ENCODE measurements around the gene RNF148. TPM values are rescaled to one million over a fixed set of nuclear protein-coding genes. Genes with fewer than 3 reads are reported as not detected.
"Not testable (repeated sequence)": the region's sequence is repeated elsewhere in the genome, so short reads cannot be mapped to it uniquely, and the experiment has no call there.

Gene RNF148
- polyA plus RNA-seq, 3 donors from 2014 or later, result not detected

DNA sequence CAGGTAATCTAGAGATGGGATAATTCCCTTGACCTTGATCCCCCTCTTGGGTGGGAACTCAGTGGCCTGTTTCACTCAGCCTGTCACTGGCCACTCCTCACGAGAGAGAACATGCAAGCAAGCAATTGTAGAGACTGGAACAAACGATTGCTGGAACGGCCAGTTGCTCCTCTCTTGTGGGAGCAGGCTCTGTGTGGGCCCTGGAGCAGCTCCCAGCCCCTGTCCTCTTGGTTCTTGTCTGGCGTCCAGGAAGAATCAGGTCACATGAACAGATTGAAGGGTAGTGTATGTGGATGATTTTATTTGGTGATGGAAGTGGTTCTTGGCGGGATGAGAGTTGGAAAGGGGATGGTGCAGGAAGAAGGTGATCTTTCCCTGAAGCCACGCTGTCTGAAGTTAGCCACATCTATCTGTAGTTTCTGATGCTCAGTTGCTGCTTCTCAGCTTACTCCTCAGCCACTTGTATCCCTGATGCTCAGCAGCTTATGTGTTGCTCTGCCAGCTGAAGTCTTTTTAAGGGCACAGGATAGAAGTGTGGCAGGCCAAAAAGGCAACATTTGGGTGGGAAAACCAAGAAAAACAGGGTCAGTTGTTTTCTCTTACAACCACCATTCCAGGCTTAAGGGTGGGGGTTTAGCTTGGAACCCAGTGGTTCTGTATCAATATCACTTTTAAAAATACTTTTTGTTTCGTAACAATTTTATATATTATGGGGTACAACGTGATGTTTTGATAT is 19.7 kb downstream of the RNF148 start:
- no peak overlapping the region for H3K27ac Mint-ChIP-seq
- DNase-seq, result no peak
- H3K4me1 Mint-ChIP-seq, result no peaks in the 10 kb centered on the region
- peaks cover 6 to 35% (median 12%) of the 10 kb centered on the region in 6 donors for H3K9me3 Mint-ChIP-seq
- H3K36me3 Mint-ChIP-seq, result no peaks in the 10 kb centered on the region
- H3K4me3 Mint-ChIP-seq, result no peak overlapping the region
- H3K27me3 Mint-ChIP-seq (ENCODE audit: low read depth in 3 of 3), result peaks cover 0 to 2% (median 0%) of the 10 kb centered on the region in 3 donors

DNA sequence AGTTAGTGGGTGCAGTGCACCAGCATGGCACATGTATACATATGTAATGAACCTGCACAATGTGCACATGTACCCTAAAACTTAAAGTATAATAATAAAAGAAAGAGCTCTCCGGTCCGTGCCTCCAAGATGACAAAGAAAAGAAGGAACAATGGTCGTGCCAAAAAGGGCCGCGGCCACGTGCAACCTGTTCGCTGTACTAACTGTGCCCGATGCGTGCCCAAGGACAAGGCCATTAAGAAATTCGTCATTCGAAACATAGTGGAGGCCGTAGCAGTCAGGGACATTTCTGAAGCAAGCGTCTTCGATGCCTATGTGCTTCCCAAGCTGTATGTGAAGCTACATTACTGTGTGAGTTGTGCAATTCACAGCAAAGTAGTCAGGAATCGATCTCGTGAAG is 21.5 kb downstream of the RNF148 start:
- H3K9me3 Mint-ChIP-seq, result peaks cover 8 to 40% (median 16%) of the 10 kb centered on the region in 6 donors
- not testable (repeated sequence) for H3K4me1 Mint-ChIP-seq; H3K27me3 Mint-ChIP-seq (ENCODE audit: low read depth in 3 of 3); DNase-seq; H3K4me3 Mint-ChIP-seq; H3K27ac Mint-ChIP-seq; H3K36me3 Mint-ChIP-seq

- Mint-ChIP-seq H3K36me3 (no peaks in the 10 kb centered on the region), H3K27me3 (ENCODE audit: low read depth in 3 of 3) (no peaks in the 10 kb centered on the region), H3K9me3 (peaks cover 8 to 40% (median 15%) of the 10 kb centered on the region in 6 donors), H3K4me1 (no peaks in the 10 kb centered on the region), H3K27ac (no peak overlapping the region), H3K4me3 (no peak overlapping the region)
- DNase-seq, result no peak
Observed at GRCh38 chr7:122679813-122680212, 22.9 kb downstream of the RNF148 start.

- H3K27ac Mint-ChIP-seq; DNase-seq; H3K36me3 Mint-ChIP-seq; H3K4me3 Mint-ChIP-seq; H3K4me1 Mint-ChIP-seq; H3K27me3 Mint-ChIP-seq (ENCODE audit: low read depth in 3 of 3): not testable (repeated sequence)
- H3K9me3 Mint-ChIP-seq, result peaks cover 8 to 43% (median 17%) of the 10 kb centered on the region in 6 donors
Observed at GRCh38 chr7:122679269-122679709, 23.4 kb downstream of the RNF148 start.

- H3K27me3 Mint-ChIP-seq (ENCODE audit: low read depth in 3 of 3), result no peaks in the 10 kb centered on the region
- no peak for DNase-seq
- no peaks in the 10 kb centered on the region for H3K36me3 Mint-ChIP-seq
- H3K27ac Mint-ChIP-seq, result no peak overlapping the region
- no peaks in the 10 kb centered on the region for H3K4me1 Mint-ChIP-seq
- H3K4me3 Mint-ChIP-seq, result no peak overlapping the region
- peaks cover 8 to 42% (median 19%) of the 10 kb centered on the region in 6 donors for H3K9me3 Mint-ChIP-seq
Observed at GRCh38 chr7:122677149-122677548, 25.6 kb downstream of the RNF148 start.

- Mint-ChIP-seq H3K36me3 (no peaks in the 10 kb centered on the region), H3K27ac (no peak overlapping the region), H3K27me3 (ENCODE audit: low read depth in 3 of 3) (no peaks in the 10 kb centered on the region), H3K4me1 (no peaks in the 10 kb centered on the region), H3K9me3 (peaks cover 8 to 38% (median 20%) of the 10 kb centered on the region in 6 donors), H3K4me3 (no peak overlapping the region)
- DNase-seq, result no peak
Observed at GRCh38 chr7:122676466-122676865, 26.3 kb downstream of the RNF148 start.

DNA sequence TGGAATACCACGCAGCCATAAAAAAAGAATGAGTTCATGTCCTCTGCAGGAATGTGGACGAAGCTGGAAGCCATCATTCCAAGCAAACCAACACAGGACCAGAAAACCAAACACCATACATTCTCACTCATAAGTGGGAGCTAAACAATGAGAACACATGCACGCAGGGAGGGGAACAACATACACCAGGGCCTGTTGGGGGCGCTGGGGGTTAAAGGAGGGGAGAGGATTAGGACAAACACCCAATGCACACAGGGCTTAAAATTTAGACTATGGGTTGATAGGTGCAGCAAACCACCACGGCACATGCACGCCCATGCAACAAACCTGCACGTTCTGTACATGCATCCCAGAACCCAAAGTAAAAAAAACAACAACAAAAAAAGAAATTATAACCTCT is 27.1 kb downstream of the RNF148 start:
- Mint-ChIP-seq H3K27me3 (ENCODE audit: low read depth in 3 of 3) (no peaks in the 10 kb centered on the region), H3K36me3 (no peaks in the 10 kb centered on the region), H3K4me3 (no peak overlapping the region), H3K4me1 (no peaks in the 10 kb centered on the region), H3K9me3 (peaks cover 10 to 43% (median 23%) of the 10 kb centered on the region in 6 donors), H3K27ac (no peak overlapping the region)
- no peak for DNase-seq

DNA sequence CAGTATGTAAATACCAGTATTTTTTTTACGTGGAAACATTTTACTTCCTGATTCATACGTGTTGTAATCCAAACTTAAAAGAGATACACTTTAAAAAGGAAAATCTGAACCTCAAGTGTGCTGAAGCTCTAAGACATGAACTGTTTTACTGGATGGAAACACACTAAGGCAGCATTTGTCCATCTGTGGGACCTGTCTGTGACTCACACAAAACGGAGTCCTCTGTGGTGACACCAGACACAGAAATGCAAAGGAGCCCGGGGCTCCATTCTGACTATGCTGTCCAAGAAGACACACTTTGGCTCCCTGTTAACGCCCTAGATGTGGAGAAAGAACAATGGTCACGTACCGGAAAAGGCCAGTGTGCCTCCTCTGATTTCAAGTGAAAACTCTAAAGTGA is 27.7 kb downstream of the RNF148 start:
- Mint-ChIP-seq H3K27me3 (ENCODE audit: low read depth in 3 of 3) (no peaks in the 10 kb centered on the region), H3K36me3 (no peaks in the 10 kb centered on the region), H3K4me1 (no peaks in the 10 kb centered on the region), H3K4me3 (no peak overlapping the region), H3K27ac (no peak overlapping the region), H3K9me3 (peaks cover 10 to 43% (median 23%) of the 10 kb centered on the region in 6 donors)
- no peak for DNase-seq

DNA sequence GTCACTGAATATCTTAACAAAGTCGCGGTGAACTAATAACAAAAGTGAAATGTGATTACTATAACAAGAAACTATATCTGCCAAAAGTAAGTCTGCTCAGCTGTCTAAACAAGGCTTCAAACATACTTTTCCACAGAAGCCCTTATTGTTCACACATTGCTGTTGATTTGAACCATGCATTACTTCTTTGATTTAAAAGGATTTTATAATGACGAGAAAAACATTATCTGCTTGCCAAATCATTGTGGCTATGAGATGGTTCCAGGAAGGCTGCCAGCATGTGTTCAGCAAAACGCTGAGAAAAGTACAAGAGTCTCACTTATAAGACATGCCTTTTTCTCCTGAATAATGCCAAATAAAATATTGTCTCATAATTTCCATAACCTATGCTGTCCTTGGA is 28.2 kb downstream of the RNF148 start:
- no peak for DNase-seq
- no peaks in the 10 kb centered on the region for H3K36me3 Mint-ChIP-seq
- H3K27me3 Mint-ChIP-seq (ENCODE audit: low read depth in 3 of 3), result no peaks in the 10 kb centered on the region
- H3K4me3 Mint-ChIP-seq, result no peak overlapping the region
- peaks cover 10 to 43% (median 23%) of the 10 kb centered on the region in 6 donors for H3K9me3 Mint-ChIP-seq
- H3K27ac Mint-ChIP-seq, result no peak overlapping the region
- no peaks in the 10 kb centered on the region for H3K4me1 Mint-ChIP-seq

DNA sequence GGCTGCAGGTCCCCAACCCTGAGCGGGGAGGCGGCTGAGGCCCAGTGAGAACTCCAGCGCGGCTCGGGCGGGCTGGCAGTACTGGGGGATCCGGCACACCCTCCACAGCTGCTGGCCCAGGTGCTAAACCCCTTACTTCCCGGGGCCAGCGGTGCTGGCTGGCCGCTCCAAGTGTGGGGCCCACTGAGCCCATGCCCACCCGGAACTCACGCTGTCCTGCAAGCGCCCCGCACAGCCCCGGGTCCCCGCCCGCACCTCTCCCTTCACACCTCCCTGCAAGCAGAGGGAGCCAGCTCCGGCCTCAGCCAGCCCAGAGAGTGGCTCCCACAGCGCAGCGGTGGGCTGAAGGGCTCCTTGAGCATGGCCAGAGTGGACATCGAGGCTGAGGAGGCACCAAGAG is 28.8 kb downstream of the RNF148 start:
- Mint-ChIP-seq H3K4me1 (no peaks in the 10 kb centered on the region), H3K4me3 (no peak overlapping the region), H3K9me3 (peaks cover 9 to 42% (median 21%) of the 10 kb centered on the region in 6 donors), H3K27me3 (ENCODE audit: low read depth in 3 of 3) (no peaks in the 10 kb centered on the region), H3K27ac (no peak overlapping the region), H3K36me3 (no peaks in the 10 kb centered on the region)
- no peak for DNase-seq

DNA sequence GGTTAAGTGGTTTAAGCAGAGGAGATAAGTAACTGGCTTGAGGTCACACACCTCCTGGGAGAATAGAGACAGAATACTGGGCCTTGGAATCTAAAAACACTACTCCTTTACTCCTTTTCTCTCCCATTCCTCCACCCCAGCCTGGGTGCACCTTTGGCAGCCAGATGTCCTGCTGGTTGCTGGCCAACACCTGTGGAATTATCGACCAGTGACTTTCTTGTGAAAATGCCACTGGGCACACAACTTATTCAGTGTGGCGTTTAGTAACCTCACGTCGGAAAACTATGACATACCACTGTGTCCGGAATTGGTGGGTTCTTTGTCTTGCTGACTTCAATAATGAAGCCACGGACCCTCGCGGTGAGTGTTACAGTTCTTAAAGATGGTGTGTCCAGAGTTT is 30.2 kb downstream of the RNF148 start:
- Mint-ChIP-seq H3K9me3 (peaks cover 6 to 44% (median 18%) of the 10 kb centered on the region in 6 donors), H3K27ac (no peak overlapping the region), H3K4me1 (no peaks in the 10 kb centered on the region), H3K27me3 (ENCODE audit: low read depth in 3 of 3) (no peaks in the 10 kb centered on the region), H3K36me3 (no peaks in the 10 kb centered on the region), H3K4me3 (no peak overlapping the region)
- no peak for DNase-seq

- peaks cover 3 to 37% (median 14%) of the 10 kb centered on the region in 6 donors for H3K9me3 Mint-ChIP-seq
- no peak overlapping the region for H3K27ac Mint-ChIP-seq
Observed at GRCh38 chr7:122663733-122664132, 39.0 kb downstream of the RNF148 start.

DNA sequence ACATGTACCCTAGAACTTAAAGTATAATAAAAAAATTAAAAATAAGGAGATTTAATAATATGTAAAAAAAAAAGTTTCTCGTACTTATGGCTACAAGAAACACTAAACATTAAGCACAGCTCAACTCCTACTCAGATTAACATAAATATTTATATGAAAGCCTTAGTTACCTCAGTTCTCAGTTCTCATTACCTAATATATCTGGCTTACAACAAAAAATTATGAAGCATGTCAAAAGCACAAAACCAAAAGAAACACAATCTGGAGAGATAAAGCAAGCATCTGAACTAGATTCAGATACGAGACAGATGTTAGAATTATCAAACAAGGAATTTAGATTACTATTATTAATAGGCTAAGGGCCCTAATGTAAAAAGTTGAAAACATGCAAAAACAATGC is 43.9 kb downstream of the RNF148 start:
- Mint-ChIP-seq H3K4me3 (no peak overlapping the region), H3K36me3 (no peaks in the 10 kb centered on the region), H3K27me3 (ENCODE audit: low read depth in 3 of 3) (peaks cover 0 to 3% (median 2%) of the 10 kb centered on the region in 3 donors), H3K4me1 (no peaks in the 10 kb centered on the region), H3K27ac (no peak overlapping the region), H3K9me3 (peaks cover 4 to 22% (median 13%) of the 10 kb centered on the region in 6 donors)
- no peak for DNase-seq

More at GRCh38 chr7:122663733-122664132, 39.0 kb downstream of the RNF148 start:
- Mint-ChIP-seq H3K4me3 (no peak overlapping the region), H3K27me3 (ENCODE audit: low read depth in 3 of 3) (peaks cover 0 to 3% (median 2%) of the 10 kb centered on the region in 3 donors), H3K36me3 (no peaks in the 10 kb centered on the region), H3K4me1 (no peaks in the 10 kb centered on the region)
- DNase-seq, result no peak

- Mint-ChIP-seq H3K27me3 (ENCODE audit: low read depth in 3 of 3) (no peaks in the 10 kb centered on the region), H3K27ac (no peak overlapping the region), H3K4me1 (no peaks in the 10 kb centered on the region)
Observed at GRCh38 chr7:122653685-122654084, 49.0 kb downstream of the RNF148 start.

GRCh38 chr7:122652876-122653275 is 49.8 kb downstream of the RNF148 start:
- Mint-ChIP-seq H3K9me3 (peaks cover 2 to 30% (median 21%) of the 10 kb centered on the region in 6 donors), H3K27ac (no peak overlapping the region), H3K27me3 (ENCODE audit: low read depth in 3 of 3) (no peaks in the 10 kb centered on the region), H3K4me1 (no peaks in the 10 kb centered on the region), H3K4me3 (no peak overlapping the region), H3K36me3 (no peaks in the 10 kb centered on the region)
- DNase-seq, result no peak

More at GRCh38 chr7:122653685-122654084, 49.0 kb downstream of the RNF148 start:
- DNase-seq, result no peak
- H3K4me3 Mint-ChIP-seq, result no peak overlapping the region
- no peaks in the 10 kb centered on the region for H3K36me3 Mint-ChIP-seq
- peaks cover 2 to 28% (median 17%) of the 10 kb centered on the region in 6 donors for H3K9me3 Mint-ChIP-seq
